ENCODE results near the gene C19orf38. TPM values are rescaled to one million over a fixed set of nuclear protein-coding genes. Genes with fewer than 3 reads are reported as not detected.

The C19orf38 gene
- 1 to 10 TPM; 1.2 to 1.3 TPM for total RNA-seq

GRCh38 chr19:10848230-10848856, at the start of gene C19orf38:
Gene C19orf38 (plus strand): TSS chr19:10848415. CDS start chr19:10848509, 94 bp downstream.
- ATAC-seq = peak; percentile 64
- H3K4me1 Mint-ChIP-seq (ENCODE audit: low read depth) = peaks cover 8% of the 10 kb centered on the region
- ChIA-PET POLR2A (no interaction called here), CTCF (interaction anchor here (1.1 to 4.6 kb wide), 3 partner anchors 12 to 149 kb away, joined by 4 to 34 read pairs (median 4); no protein-coding TSS in a partner anchor)
- peaks cover 5% of the 10 kb centered on the region for H3K9me3 Mint-ChIP-seq
- peak; percentile 26 for DNase-seq
- intact Hi-C loops (cut with micrococcal nuclease) = no loop called here
- peak within 1 kb of the TSS; percentile 75 for H3K27ac Mint-ChIP-seq
- peaks cover 3% of the 10 kb centered on the region for H3K36me3 Mint-ChIP-seq (ENCODE audit: low read depth)
- peak within 1 kb of the TSS; percentile 60 for H3K4me3 Mint-ChIP-seq
- no peak for TF ChIP-seq CTCF (IDR thresholded peaks at IDR 0.05)
- no peaks in the 10 kb centered on the region for H3K27me3 Mint-ChIP-seq

- H3K27ac Mint-ChIP-seq = peak overlapping the region; percentile 73
- peaks cover 36% of the 10 kb centered on the region for H3K36me3 Mint-ChIP-seq (ENCODE audit: low read depth)
- DNase-seq (no peak), ATAC-seq (no peak)
- ChIA-PET POLR2A (no interaction called here), CTCF (interaction anchor here (1.8 kb wide), 1 partner anchor 83 kb away, joined by 7 read pairs; the partner anchor contains the start of gene DNM2)
- no peaks in the 10 kb centered on the region for H3K9me3 Mint-ChIP-seq
- peaks cover 32% of the 10 kb centered on the region for H3K4me1 Mint-ChIP-seq (ENCODE audit: low read depth)
- intact Hi-C loops (cut with micrococcal nuclease) = no loop called here
- H3K27me3 Mint-ChIP-seq = no peaks in the 10 kb centered on the region
- no peak for TF ChIP-seq CTCF (IDR thresholded peaks at IDR 0.05)
- H3K4me3 Mint-ChIP-seq = no peak overlapping the region
Measured at GRCh38 chr19:10800488-10800887, 47.7 kb upstream of the C19orf38 start.

GRCh38 chr19:10802479-10802878, 45.7 kb upstream of the C19orf38 start:
- POLR2A ChIA-PET = interaction anchor here (1.8 kb wide), 1 partner anchor 34 kb away, joined by 6 read pairs; the partner anchor contains the start of gene TMED1

GRCh38 chr19:10803252-10803651, 45.0 kb upstream of the C19orf38 start:
- H3K27me3 Mint-ChIP-seq = no peaks in the 10 kb centered on the region

More at GRCh38 chr19:10802479-10802878, 45.7 kb upstream of the C19orf38 start:
- no peaks in the 10 kb centered on the region for H3K9me3 Mint-ChIP-seq
- peaks cover 34% of the 10 kb centered on the region for H3K36me3 Mint-ChIP-seq (ENCODE audit: low read depth)
- intact Hi-C loops (cut with micrococcal nuclease) = no loop called here
- no peaks in the 10 kb centered on the region for H3K27me3 Mint-ChIP-seq
- ATAC-seq (no peak), DNase-seq (no peak)
- H3K4me3 Mint-ChIP-seq = no peak overlapping the region
- CTCF ChIA-PET = interaction anchor here (1.1 kb wide), 1 partner anchor 56 kb away, joined by 3 read pairs; no protein-coding TSS in a partner anchor
- peak overlapping the region; percentile 55 for H3K27ac Mint-ChIP-seq
- H3K4me1 Mint-ChIP-seq (ENCODE audit: low read depth) = peaks cover 23% of the 10 kb centered on the region
- TF ChIP-seq CTCF (IDR thresholded peaks at IDR 0.05) = no peak

More at GRCh38 chr19:10803252-10803651, 45.0 kb upstream of the C19orf38 start:
- H3K4me3 Mint-ChIP-seq = no peak overlapping the region
- no peaks in the 10 kb centered on the region for H3K9me3 Mint-ChIP-seq
- TF ChIP-seq CTCF (IDR thresholded peaks at IDR 0.05) = no peak
- peaks cover 34% of the 10 kb centered on the region for H3K36me3 Mint-ChIP-seq (ENCODE audit: low read depth)
- intact Hi-C loops (cut with micrococcal nuclease) = no loop called here
- CTCF ChIA-PET = interaction anchor here (0.9 to 1.2 kb wide), 2 partner anchors 61 to 86 kb away, joined by 4 to 5 read pairs; partner anchors contain the start of gene DNM2
- peaks cover 18% of the 10 kb centered on the region for H3K4me1 Mint-ChIP-seq (ENCODE audit: low read depth)
- POLR2A ChIA-PET = interaction anchor here (0.5 to 1.8 kb wide), 3 partner anchors 33 to 80 kb away, joined by 3 to 6 read pairs (median 3); partner anchors contain the start of gene TMED1
- DNase-seq (no peak), ATAC-seq (no peak)
- no peak overlapping the region for H3K27ac Mint-ChIP-seq
